IPS DF 6.9 (cell line): Measurements from ENCODE around the gene ATRN.

Experiments used
- DNase-seq: peaks from one replicate; pipeline ENCODE4 v3.0.0-alpha.2; 2013; ENCODE audit warnings: low read depth, low spot score
- H3K27ac ChIP-seq: one replicate; pipeline ENCODE4 v1.5.1; 2013; ENCODE audit warnings: low read length, control low read depth
- H3K27me3 ChIP-seq: 2 replicates; pipeline ENCODE4 v1.6.1; 2013; ENCODE audit warnings: mild to moderate bottlenecking, low read length; ENCODE audit not compliant: control insufficient read depth, insufficient read depth
- H3K36me3 ChIP-seq: 2 replicates; pipeline ENCODE4 v1.6.1; 2013; ENCODE audit warnings: low read length; ENCODE audit not compliant: control insufficient read depth, insufficient read depth
- H3K4me1 ChIP-seq: 2 replicates; pipeline ENCODE4 v1.6.1; 2013; ENCODE audit warnings: low read length; ENCODE audit not compliant: control insufficient read depth, insufficient read depth
- H3K4me3 ChIP-seq: 2 replicates; pipeline ENCODE4 v1.5.1; 2013; ENCODE audit warnings: mild to moderate bottlenecking, low read length
- H3K9me3 ChIP-seq: 2 replicates; pipeline ENCODE4 v1.6.1; 2013; ENCODE audit warnings: low read length, inconsistent platforms; ENCODE audit not compliant: control insufficient read depth, insufficient read depth
- WGBS: extraction: QIAGEN DNeasy Blood & Tissue Kit; methylation state at CpG from one replicate; pipeline ENCODE4 v1.1.7; 2013; ENCODE audit warnings: mixed read lengths, missing lambda C conversion rate; ENCODE audit not compliant: insufficient read length, insufficient coverage; 5-methylcytosine and 5-hydroxymethylcytosine counted together

The ATRN gene

GRCh38 chr20:3616250-3616649 is 145.4 kb downstream of the ATRN start:
- no peak for DNase-seq
- Histone ChIP-seq H3K9me3 (no peaks in the 10 kb centered on the region), H3K27ac (no peak overlapping the region), H3K4me1 (peaks cover 2% of the 10 kb centered on the region; the same call in 1 of the 2 replicates), H3K4me3 (no peak overlapping the region), H3K27me3 (no peaks in the 10 kb centered on the region), H3K36me3 (no peaks in the 10 kb centered on the region)
- WGBS = no CpG with 5 or more reads among the region's 4 CpGs

- Histone ChIP-seq H3K9me3 (no peaks in the 10 kb centered on the region), H3K36me3 (no peaks in the 10 kb centered on the region), H3K4me3 (no peak overlapping the region), H3K27ac (no peak overlapping the region), H3K4me1 (peaks cover under 1% of the 10 kb centered on the region; the same call in 1 of the 2 replicates), H3K27me3 (no peaks in the 10 kb centered on the region)
- DNase-seq = no peak
- no CpG with 5 or more reads among the region's 8 CpGs for WGBS
Observed at GRCh38 chr20:3621111-3621510, 150.3 kb downstream of the ATRN start.

GRCh38 chr20:3622406-3622805 is 151.6 kb downstream of the ATRN start:
- no peak overlapping the region for H3K4me3 ChIP-seq
- no peak overlapping the region for H3K27ac ChIP-seq
- H3K9me3 ChIP-seq = no peaks in the 10 kb centered on the region
- no peaks in the 10 kb centered on the region for H3K36me3 ChIP-seq
- WGBS = no CpG with 5 or more reads among the region's 4 CpGs
- no peak for DNase-seq
- H3K27me3 ChIP-seq = no peaks in the 10 kb centered on the region
- no peaks in the 10 kb centered on the region for H3K4me1 ChIP-seq

- H3K27ac ChIP-seq = no peak overlapping the region
- no peaks in the 10 kb centered on the region for H3K9me3 ChIP-seq
- DNase-seq = no peak
- H3K4me3 ChIP-seq = no peak overlapping the region
- H3K36me3 ChIP-seq = no peaks in the 10 kb centered on the region
- WGBS = no CpG with 5 or more reads among the region's 2 CpGs
- no peaks in the 10 kb centered on the region for H3K27me3 ChIP-seq
- peaks cover 2% of the 10 kb centered on the region; the same call in 1 of the 2 replicates for H3K4me1 ChIP-seq
Observed at GRCh38 chr20:3627476-3627875, 156.7 kb downstream of the ATRN start.

DNA sequence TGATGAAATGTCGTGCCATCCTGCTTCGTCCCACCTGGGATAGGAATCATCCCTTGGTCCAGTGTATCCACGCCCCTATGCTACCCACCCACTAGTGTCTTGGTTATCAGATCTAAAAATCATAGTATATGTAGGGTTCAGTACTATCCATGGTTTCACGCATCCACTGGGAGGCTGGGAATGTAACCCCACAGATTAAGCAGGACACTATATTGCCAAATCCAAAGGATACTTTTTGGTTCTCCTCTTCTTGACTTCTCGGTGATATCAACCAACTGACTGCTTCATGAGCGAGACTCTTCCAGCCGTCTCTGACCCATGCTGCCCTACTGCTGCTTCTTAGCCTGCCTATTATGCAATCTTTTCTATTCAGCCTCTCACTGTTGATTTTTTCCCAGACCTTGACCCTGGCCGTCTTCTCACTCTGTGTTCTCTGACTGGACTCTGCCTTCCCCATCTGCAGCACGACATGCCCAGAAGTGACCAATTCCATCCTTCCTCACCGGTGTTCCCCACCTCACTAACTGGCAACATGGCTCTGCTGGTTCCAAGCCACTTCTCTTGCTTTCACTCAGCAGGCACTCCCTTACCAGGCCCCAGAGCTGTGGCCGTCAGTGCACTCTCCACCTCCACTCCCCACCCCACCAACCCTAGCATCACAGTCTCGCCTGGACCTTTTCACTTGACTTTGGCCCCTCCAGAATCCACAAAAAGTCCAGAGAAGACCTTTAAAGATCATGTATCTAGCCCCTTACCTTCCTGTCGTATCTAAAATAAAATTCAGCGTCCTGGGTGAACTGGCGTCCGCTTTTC is 157.9 kb downstream of the ATRN start:
- Histone ChIP-seq H3K9me3 (no peaks in the 10 kb centered on the region), H3K4me3 (no peak overlapping the region), H3K36me3 (no peaks in the 10 kb centered on the region), H3K27ac (no peak overlapping the region), H3K4me1 (peaks cover 2% of the 10 kb centered on the region; the same call in 1 of the 2 replicates), H3K27me3 (no peaks in the 10 kb centered on the region)
- DNase-seq = no peak
- no CpG with 5 or more reads among the region's 16 CpGs for WGBS

DNA sequence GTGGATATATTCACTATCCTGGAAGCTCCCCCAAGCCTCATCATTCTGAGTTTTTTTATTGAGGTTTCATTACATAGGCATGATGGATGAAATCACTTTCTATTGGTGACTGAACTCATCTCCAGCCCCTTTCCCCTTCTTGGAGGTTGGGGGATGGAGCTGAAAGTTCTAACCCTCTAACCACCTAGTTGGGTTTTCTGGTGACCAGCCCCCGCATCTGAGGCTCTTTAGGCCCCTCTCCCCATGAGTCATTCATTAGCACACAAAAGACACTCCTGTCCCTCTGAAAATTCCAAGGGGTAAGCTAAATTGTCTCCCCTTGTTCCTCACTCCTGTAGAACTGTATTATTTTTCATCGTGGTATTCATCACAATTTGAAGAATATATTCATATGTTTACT is 159.1 kb downstream of the ATRN start:
- WGBS = no CpG with 5 or more reads among the region's 2 CpGs
- no peaks in the 10 kb centered on the region for H3K9me3 ChIP-seq
- peaks cover 2% of the 10 kb centered on the region; the same call in 1 of the 2 replicates for H3K4me1 ChIP-seq
- H3K36me3 ChIP-seq = no peaks in the 10 kb centered on the region
- no peak overlapping the region for H3K27ac ChIP-seq
- H3K27me3 ChIP-seq = no peaks in the 10 kb centered on the region
- H3K4me3 ChIP-seq = no peak overlapping the region
- DNase-seq = no peak

GRCh38 chr20:3630429-3630828 is 159.6 kb downstream of the ATRN start:
- Histone ChIP-seq H3K4me1 (peaks cover 2% of the 10 kb centered on the region; the same call in 1 of the 2 replicates), H3K9me3 (no peaks in the 10 kb centered on the region)
- WGBS = no CpG with 5 or more reads among the region's 8 CpGs

DNA sequence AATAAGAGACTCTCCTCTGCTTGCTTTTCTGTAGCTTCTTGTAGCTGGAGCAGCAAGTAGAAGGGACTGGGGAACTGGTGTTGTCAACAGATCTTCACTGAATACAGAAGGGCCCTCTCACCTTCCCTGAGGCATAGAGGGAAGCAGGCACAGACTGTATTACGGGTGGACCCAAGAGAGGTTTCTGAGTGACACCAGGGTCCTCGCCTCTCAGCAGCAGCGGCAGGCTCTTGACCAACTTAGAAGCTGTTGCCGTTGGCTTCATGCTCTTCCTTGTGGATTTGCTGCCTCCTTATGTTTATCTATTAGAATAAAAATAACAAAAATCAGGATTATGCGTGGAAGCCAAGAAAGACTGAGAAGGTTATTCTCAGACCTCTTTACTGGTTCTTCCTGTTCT is 160.7 kb downstream of the ATRN start:
- no peaks in the 10 kb centered on the region for H3K27me3 ChIP-seq
- no peak overlapping the region for H3K27ac ChIP-seq
- DNase-seq = no peak
- no CpG with 5 or more reads among the region's 5 CpGs for WGBS
- H3K9me3 ChIP-seq = no peaks in the 10 kb centered on the region
- peaks cover 2% of the 10 kb centered on the region; the same call in 1 of the 2 replicates for H3K4me1 ChIP-seq
- H3K36me3 ChIP-seq = no peaks in the 10 kb centered on the region
- H3K4me3 ChIP-seq = no peak overlapping the region

More at GRCh38 chr20:3630429-3630828, 159.6 kb downstream of the ATRN start:
- no peak overlapping the region for H3K4me3 ChIP-seq
- H3K36me3 ChIP-seq = no peaks in the 10 kb centered on the region
- DNase-seq = no peak
- no peak overlapping the region for H3K27ac ChIP-seq
- no peaks in the 10 kb centered on the region for H3K27me3 ChIP-seq

DNA sequence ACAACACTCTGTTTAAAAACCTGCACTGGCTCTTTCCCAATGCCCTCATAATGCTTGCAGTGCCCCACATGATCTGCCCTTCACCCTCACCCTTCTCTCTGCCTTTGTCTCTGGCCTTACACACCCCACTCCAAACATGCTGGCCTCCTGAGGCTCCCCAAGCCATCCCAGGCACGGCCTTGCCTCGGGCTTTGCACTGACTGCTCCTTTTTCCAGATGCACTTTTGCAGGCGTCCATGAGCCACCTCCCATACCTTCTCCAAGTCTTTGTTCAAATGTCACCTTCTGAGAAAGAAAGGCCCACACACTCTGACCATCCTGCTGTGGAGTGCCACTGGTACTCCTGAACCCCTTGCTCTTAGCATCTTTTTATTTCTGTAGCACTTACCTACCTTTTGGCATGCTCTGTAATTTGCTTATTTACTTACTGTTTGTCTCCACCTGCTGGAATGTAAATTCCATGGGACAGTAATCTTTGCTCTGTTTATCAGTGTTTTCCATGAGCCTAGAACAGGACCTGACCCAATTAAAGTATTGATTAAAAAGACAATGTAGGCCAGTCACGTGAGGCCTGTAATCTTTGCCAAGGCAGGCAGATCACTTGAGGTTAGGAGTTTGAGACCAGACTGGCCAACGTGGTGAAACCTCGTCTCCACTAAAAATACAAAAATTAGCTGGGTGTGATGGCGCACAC is 161.6 kb downstream of the ATRN start:
- no peak overlapping the region for H3K4me3 ChIP-seq
- DNase-seq = no peak
- no CpG with 5 or more reads among the region's 7 CpGs for WGBS

DNA sequence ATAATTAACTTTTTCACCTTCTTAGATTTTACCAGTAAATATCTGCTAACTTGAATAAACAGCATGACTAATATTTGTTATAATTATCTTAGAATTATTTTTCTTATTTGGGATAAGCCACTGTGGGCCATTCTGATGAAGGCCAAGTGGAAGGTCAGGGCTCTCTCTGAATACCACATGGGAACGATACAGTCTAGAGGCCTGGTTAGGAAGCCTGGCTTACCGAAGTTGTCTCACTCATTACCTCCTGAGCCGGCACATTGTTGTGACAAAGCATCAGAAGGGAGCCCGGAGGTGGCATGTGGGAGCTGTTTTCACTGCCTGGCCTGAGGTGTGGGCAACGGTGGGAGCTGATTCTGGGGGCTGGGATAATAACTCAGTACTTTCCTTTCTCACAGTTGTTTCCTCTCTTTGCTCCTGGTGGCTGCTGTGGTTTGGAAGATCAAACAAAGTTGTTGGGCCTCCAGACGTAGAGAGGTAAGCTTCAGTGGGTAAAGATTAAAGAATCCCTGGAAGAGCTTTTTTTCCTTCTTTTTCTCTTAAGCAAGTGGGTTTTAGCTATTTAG is 163.2 kb downstream of the ATRN start:
- Histone ChIP-seq H3K4me1 (peaks cover 2% of the 10 kb centered on the region; the same call in 1 of the 2 replicates), H3K9me3 (no peaks in the 10 kb centered on the region), H3K27ac (no peak overlapping the region), H3K4me3 (no peak overlapping the region), H3K36me3 (no peaks in the 10 kb centered on the region), H3K27me3 (no peaks in the 10 kb centered on the region)
- DNase-seq = no peak
- WGBS = no CpG with 5 or more reads among the region's 6 CpGs

More for the DNA sequence above, 161.6 kb downstream of the ATRN start:
- Histone ChIP-seq H3K4me1 (peaks cover 2% of the 10 kb centered on the region; the same call in 1 of the 2 replicates), H3K36me3 (no peaks in the 10 kb centered on the region), H3K27me3 (no peaks in the 10 kb centered on the region), H3K9me3 (no peaks in the 10 kb centered on the region), H3K27ac (no peak overlapping the region)
